PFSK-1 (cell line): ENCODE results near the gene AGPAT4. TPM values are rescaled to one million over a fixed set of nuclear protein-coding genes. Genes with fewer than 3 reads are reported as not detected.

Source experiments
- FOXP2 ChIP-seq: optimal IDR thresholded peaks from 2 replicates; pipeline ENCODE3; 2011; ENCODE audit warnings: borderline replicate concordance, control low read depth, inconsistent platforms; ENCODE audit not compliant: insufficient read depth; ENCODE audit errors: extremely low read length, extremely low read depth
- POLR2AphosphoS5 ChIP-seq: IDR thresholded peaks from 2 replicates; pipeline ENCODE4 v1.6.1; 2012; ENCODE audit warnings: low read depth, mild to moderate bottlenecking, control low read depth, low read length, moderate library complexity
- REST ChIP-seq, 2 experiments: IDR thresholded peaks; 2 replicates each; pipeline versions ENCODE4 v1.6.1 to v1.8.0; 2011 to 2012; ENCODE audit warnings: low read depth in 2 of 2, low read length in 2 of 2, control low read depth in 1 of 2, inconsistent platforms in 1 of 2, mild to moderate bottlenecking in 1 of 2, moderate library complexity in 1 of 2; ENCODE audit not compliant: insufficient read depth in 1 of 2
- SIN3A ChIP-seq: IDR thresholded peaks from 2 replicates; pipeline ENCODE4 v1.6.1; 2012; ENCODE audit warnings: mild to moderate bottlenecking, low read length, moderate library complexity, borderline replicate concordance; ENCODE audit not compliant: insufficient read depth
- TAF1 ChIP-seq: IDR thresholded peaks from 2 replicates; pipeline ENCODE4 v1.6.1; 2012; ENCODE audit warnings: low read length, control low read depth, borderline replicate concordance; ENCODE audit not compliant: insufficient read depth
- polyA plus RNA-seq: library from polyadenylated mRNA; unstranded; fragments of >200 nt; gene quantifications from one replicate; pipeline ENCODE4 v1.2.1, GENCODE V29; 2012; ENCODE audit warnings: low read depth, missing spikeins; ENCODE audit not compliant: insufficient read length

Gene AGPAT4
- polyA plus RNA-seq, result 8.2 TPM

- TF ChIP-seq SIN3A (no peak), FOXP2 (no peak), TAF1 (peak; percentile 100), REST (IDR thresholded peaks at IDR 0.05; ENCODE audit: insufficient read depth in 1 of 2, low read depth in 2 of 2, low read length in 2 of 2) (peak in 1 of 2 experiments; percentile 72; a peak in 2 of 4 replicates), POLR2AphosphoS5 (peak; percentile 71)
Measured at GRCh38 chr6:161273752-161274487, at the start of gene AGPAT4. Gene AGPAT4 (minus strand): TSS chr6:161274061. CDS start chr6:161232213, 41,848 bp downstream.

GRCh38 chr6:161319231-161319630, 45.4 kb upstream of the AGPAT4 start:
- no peak for TF ChIP-seq TAF1
- TF ChIP-seq SIN3A, result no peak
- no peak for TF ChIP-seq FOXP2
- no peak for TF ChIP-seq POLR2AphosphoS5
- no peak for TF ChIP-seq REST (IDR thresholded peaks at IDR 0.05; ENCODE audit: insufficient read depth in 1 of 2, low read depth in 2 of 2, low read length in 2 of 2)

- no peak for TF ChIP-seq POLR2AphosphoS5
- no peak for TF ChIP-seq SIN3A
- TF ChIP-seq TAF1, result no peak
- TF ChIP-seq FOXP2, result no peak
- TF ChIP-seq REST (IDR thresholded peaks at IDR 0.05; ENCODE audit: insufficient read depth in 1 of 2, low read depth in 2 of 2, low read length in 2 of 2), result no peak
Measured at GRCh38 chr6:161318456-161318855, 44.6 kb upstream of the AGPAT4 start.

GRCh38 chr6:161316531-161316930, 42.7 kb upstream of the AGPAT4 start:
- TF ChIP-seq TAF1 (no peak), POLR2AphosphoS5 (no peak), SIN3A (no peak), FOXP2 (no peak), REST (IDR thresholded peaks at IDR 0.05; ENCODE audit: insufficient read depth in 1 of 2, low read depth in 2 of 2, low read length in 2 of 2) (no peak)
